Lung (tissue), 12 donors: ENCODE data around the gene CTNNBL1. TPM values are rescaled to one million over a fixed set of nuclear protein-coding genes. Genes with fewer than 3 reads are reported as not detected.

Source experiments
- ATAC-seq: fragments of 200-7000 bp; cut with Tn5 transposase; one replicate; pipeline ENCODE4 v1.9.1; 2020; ENCODE audit warnings: moderate number of reproducible peaks; ENCODE audit not compliant: insufficient read depth, low FRiP score
- DNase-seq, 3 donors: peaks; one replicate each; pipeline ENCODE4 v3.0.0-alpha.2; 2013 to 2017
- H3K27ac ChIP-seq, 2 donors: one replicate each; pipeline ENCODE4 v1.5.1; 2013; ENCODE audit warnings: mild to moderate bottlenecking in 2 of 2, moderate library complexity in 2 of 2, control low read depth in 1 of 2, inconsistent platforms in 1 of 2, low read depth in 1 of 2, low read length in 1 of 2
- H3K27me3 ChIP-seq, 3 donors: one replicate each; pipeline ENCODE4 v1.5.1; 2013; ENCODE audit warnings: low read length in 2 of 3; ENCODE audit not compliant: control insufficient read depth in 3 of 3, insufficient read depth in 3 of 3
- H3K36me3 ChIP-seq, 4 donors: one replicate each; pipeline ENCODE4 v1.5.1; 2013; ENCODE audit warnings: low read length in 4 of 4, mild to moderate bottlenecking in 1 of 4, moderate library complexity in 1 of 4; ENCODE audit not compliant: control insufficient read depth in 4 of 4, insufficient read depth in 4 of 4
- H3K4me1 ChIP-seq, 5 donors: one replicate each; pipeline ENCODE4 v1.5.1; 2013; ENCODE audit warnings: low read length in 5 of 5, mild to moderate bottlenecking in 2 of 5, moderate library complexity in 1 of 5; ENCODE audit not compliant: control insufficient read depth in 5 of 5, insufficient read depth in 5 of 5
- H3K4me3 ChIP-seq: one replicate; pipeline ENCODE4 v1.5.1; 2013; ENCODE audit warnings: mild to moderate bottlenecking, control low read depth, moderate library complexity
- H3K9ac ChIP-seq, 2 donors: one replicate each; pipeline ENCODE4 v1.5.1; 2013; ENCODE audit warnings: low read length in 2 of 2, control low read depth in 1 of 2; ENCODE audit not compliant: insufficient read depth in 1 of 2
- H3K9me3 ChIP-seq, 4 donors: one replicate each; pipeline ENCODE4 v1.5.1; 2013; ENCODE audit warnings: low read length in 3 of 4, mild to moderate bottlenecking in 1 of 4, moderate library complexity in 1 of 4; ENCODE audit not compliant: control insufficient read depth in 4 of 4, insufficient read depth in 3 of 4
- WGBS, 2 donors: extraction: QIAGEN DNeasy Blood & Tissue Kit; methylation state at CpG; one replicate each; pipeline ENCODE4 v1.1.7; 2013; 5-methylcytosine and 5-hydroxymethylcytosine counted together
- polyA plus RNA-seq, 2 donors: library from polyadenylated mRNA; stranded (reverse); fragments of 200-250 nt; gene quantifications; one replicate each; pipeline ENCODE4 v1.2.1, GENCODE V29; 2013
- total RNA-seq, 2 donors: library from RNA; depleted of rRNA in 1 of 2; stranded (reverse); fragments of >200 nt in 1 of 2; gene quantifications; one replicate each; pipeline ENCODE4 v1.2.1, GENCODE V29; 2014 to 2021
- TF ChIP-seq, protein P1 (sequence below): IDR thresholded peaks from 2 replicates; pipeline ENCODE4 v1.5.1; 2012; ENCODE audit warnings: mild to moderate bottlenecking; ENCODE audit errors: control extremely low read depth, extremely low read depth
- donor health status: control.
- donor health status: control.
- donor health status: Bipolar disorder and iron deficiency.
- donor health status: healthy.
- donor health status: DM: yes; HTN: yes; CAD: no.

The CTNNBL1 gene
- total and polyA plus RNA-seq, 4 donors: 38.9 to 53.1 (median 49.2) TPM

DNA sequence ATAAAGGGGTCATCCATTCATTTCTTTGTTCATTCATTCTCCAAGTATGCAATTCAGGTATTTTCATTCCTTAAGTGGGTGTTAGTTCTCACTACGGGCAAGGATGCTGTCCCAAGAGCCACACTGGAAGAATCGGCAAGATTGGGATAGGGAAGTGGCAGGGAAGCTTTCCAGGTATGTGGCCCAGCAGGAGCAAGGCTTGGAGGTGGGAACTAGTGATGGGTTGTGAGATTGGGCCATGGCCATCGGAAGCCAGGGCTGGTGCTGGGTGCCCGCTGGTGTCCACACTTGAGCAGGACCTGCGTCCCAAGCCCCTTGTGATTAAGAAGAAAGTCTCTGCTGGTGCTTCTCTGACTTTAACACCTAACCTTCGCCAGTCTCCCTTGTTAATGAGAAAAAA is 224.2 kb downstream of the CTNNBL1 start:
- ATAC-seq (no peak), DNase-seq (no peak)
- Histone ChIP-seq H3K9ac (no peak overlapping the region), H3K4me1 (peaks cover 0 to 46% (median 8%) of the 10 kb centered on the region in 5 donors), H3K9me3 (peaks cover 0 to 7% (median 0%) of the 10 kb centered on the region in 4 donors), H3K27ac (no peak overlapping the region), H3K27me3 (peaks cover 0 to 7% (median 0%) of the 10 kb centered on the region in 3 donors), H3K36me3 (no peaks in the 10 kb centered on the region), H3K4me3 (no peak overlapping the region)
- WGBS, 2 donors: 78 to 79% methylated on average over 6 of the region's 6 CpGs
- TF ChIP-seq, protein P1, sequence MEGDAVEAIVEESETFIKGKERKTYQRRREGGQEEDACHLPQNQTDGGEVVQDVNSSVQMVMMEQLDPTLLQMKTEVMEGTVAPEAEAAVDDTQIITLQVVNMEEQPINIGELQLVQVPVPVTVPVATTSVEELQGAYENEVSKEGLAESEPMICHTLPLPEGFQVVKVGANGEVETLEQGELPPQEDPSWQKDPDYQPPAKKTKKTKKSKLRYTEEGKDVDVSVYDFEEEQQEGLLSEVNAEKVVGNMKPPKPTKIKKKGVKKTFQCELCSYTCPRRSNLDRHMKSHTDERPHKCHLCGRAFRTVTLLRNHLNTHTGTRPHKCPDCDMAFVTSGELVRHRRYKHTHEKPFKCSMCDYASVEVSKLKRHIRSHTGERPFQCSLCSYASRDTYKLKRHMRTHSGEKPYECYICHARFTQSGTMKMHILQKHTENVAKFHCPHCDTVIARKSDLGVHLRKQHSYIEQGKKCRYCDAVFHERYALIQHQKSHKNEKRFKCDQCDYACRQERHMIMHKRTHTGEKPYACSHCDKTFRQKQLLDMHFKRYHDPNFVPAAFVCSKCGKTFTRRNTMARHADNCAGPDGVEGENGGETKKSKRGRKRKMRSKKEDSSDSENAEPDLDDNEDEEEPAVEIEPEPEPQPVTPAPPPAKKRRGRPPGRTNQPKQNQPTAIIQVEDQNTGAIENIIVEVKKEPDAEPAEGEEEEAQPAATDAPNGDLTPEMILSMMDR: no peak

DNA sequence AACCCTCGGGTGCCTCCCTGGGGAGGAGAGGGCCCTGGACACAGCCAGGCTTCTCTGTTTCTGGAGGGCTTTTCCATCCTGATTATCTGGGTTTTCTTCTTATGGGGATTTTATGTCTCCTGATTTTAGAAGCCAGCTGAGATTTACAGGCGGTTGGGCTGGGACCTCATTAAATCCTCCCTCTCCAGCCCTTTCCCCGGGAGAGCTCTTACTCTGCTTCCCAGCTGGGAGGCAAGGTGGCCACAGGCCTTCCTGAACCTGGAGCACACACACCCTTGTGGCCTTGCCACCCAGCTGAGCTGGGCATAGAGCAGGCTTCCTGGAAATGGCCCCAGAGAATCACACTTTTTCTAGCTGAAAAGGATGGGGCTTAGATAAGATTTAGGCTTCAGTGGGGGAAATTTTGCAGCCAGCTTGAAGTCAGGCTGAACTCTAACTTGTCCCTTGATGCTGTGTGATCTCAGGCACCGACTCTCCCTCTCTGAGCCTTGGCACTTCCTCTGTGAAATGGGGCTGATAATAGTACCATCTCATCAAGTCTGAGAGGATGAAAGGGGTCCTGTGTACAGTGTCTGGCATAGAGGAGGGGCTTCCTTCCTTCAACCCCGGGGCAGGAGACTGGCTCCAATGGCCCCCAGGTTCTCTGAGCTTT is 225.7 kb downstream of the CTNNBL1 start:
- 66 to 71% methylated on average over 5 of the region's 5 CpGs for WGBS, 2 donors
- DNase-seq (peak; percentile 38 to 69 (median 54)), ATAC-seq (no peak)
- Histone ChIP-seq H3K27me3 (no peaks in the 10 kb centered on the region), H3K4me1 (peaks cover 0 to 36% (median 3%) of the 10 kb centered on the region in 5 donors), H3K9ac (no peak overlapping the region), H3K27ac (no peak overlapping the region), H3K4me3 (no peak overlapping the region), H3K9me3 (peaks cover 0 to 7% (median 0%) of the 10 kb centered on the region in 4 donors), H3K36me3 (no peaks in the 10 kb centered on the region)
- TF ChIP-seq, protein P1: no peak

DNA sequence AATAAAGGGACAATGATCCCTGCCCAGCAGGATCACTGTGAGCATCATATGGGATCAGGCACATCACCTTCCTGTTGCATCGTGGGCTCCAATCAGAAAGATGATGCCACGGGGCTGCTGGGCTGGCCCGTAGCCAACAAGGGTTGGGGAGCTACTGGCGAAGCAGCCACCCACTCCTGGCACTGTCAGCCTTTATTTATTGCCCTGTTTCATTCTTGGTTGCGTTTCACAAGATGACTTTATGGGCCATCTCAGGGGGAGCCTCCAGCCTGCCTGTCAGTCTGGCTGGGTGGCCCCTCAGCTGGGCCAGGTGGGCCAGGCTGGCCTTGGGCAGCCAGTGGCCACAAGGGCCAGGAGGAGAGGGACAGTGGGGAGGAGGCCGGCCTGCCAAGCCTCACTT is 226.4 kb downstream of the CTNNBL1 start:
- no peak for DNase-seq
- Histone ChIP-seq H3K9ac (no peak overlapping the region), H3K27ac (no peak overlapping the region), H3K27me3 (no peaks in the 10 kb centered on the region), H3K4me3 (no peak overlapping the region), H3K4me1 (peaks cover 0 to 29% (median 0%) of the 10 kb centered on the region in 5 donors), H3K9me3 (peaks cover 0 to 7% (median 0%) of the 10 kb centered on the region in 4 donors), H3K36me3 (no peaks in the 10 kb centered on the region)
- TF ChIP-seq, protein P1: no peak
- no peak for ATAC-seq
- 31 to 44% methylated on average over 6 of the region's 6 CpGs for WGBS, 2 donors
